ENCODE measurements around the gene TRIL. TPM values are rescaled to one million over a fixed set of nuclear protein-coding genes. Genes with fewer than 3 reads are reported as not detected.
A peak's percentile ranks its signal among the peaks of the same experiment; 100 is the strongest.

Gene TRIL
- total RNA-seq, 1 donor from 2014 or later = 4.0 TPM

- no peak overlapping the region for H3K4me3 Mint-ChIP-seq (ENCODE audit: unreplicated experiment)
- H3K27me3 Mint-ChIP-seq (ENCODE audit: unreplicated experiment) = peaks cover 6% of the 10 kb centered on the region
- no peak for DNase-seq (ENCODE audit: extremely low spot score, unreplicated experiment)
- H3K27ac Mint-ChIP-seq (ENCODE audit: unreplicated experiment) = no peak overlapping the region
- no peak for TF ChIP-seq CTCF (IDR thresholded peaks at IDR 0.05)
- H3K4me1 Mint-ChIP-seq (ENCODE audit: unreplicated experiment) = peaks cover 9% of the 10 kb centered on the region
- no peaks in the 10 kb centered on the region for H3K36me3 Mint-ChIP-seq (ENCODE audit: unreplicated experiment)
- H3K9me3 Mint-ChIP-seq (ENCODE audit: unreplicated experiment) = no peaks in the 10 kb centered on the region
Measured at GRCh38 chr7:28941633-28942032, 16.5 kb downstream of the TRIL start.

- Mint-ChIP-seq H3K36me3 (ENCODE audit: unreplicated experiment) (no peaks in the 10 kb centered on the region), H3K27me3 (ENCODE audit: unreplicated experiment) (peaks cover 6% of the 10 kb centered on the region), H3K27ac (ENCODE audit: unreplicated experiment) (no peak overlapping the region), H3K9me3 (ENCODE audit: unreplicated experiment) (no peaks in the 10 kb centered on the region), H3K4me1 (ENCODE audit: unreplicated experiment) (peaks cover 9% of the 10 kb centered on the region), H3K4me3 (ENCODE audit: unreplicated experiment) (no peak overlapping the region)
- TF ChIP-seq CTCF (IDR thresholded peaks at IDR 0.05) = no peak
- no peak for DNase-seq (ENCODE audit: extremely low spot score, unreplicated experiment)
Measured at GRCh38 chr7:28940741-28941384, 17.3 kb downstream of the TRIL start.

- H3K27me3 Mint-ChIP-seq (ENCODE audit: unreplicated experiment) = peaks cover 11% of the 10 kb centered on the region
- no peak overlapping the region for H3K4me3 Mint-ChIP-seq (ENCODE audit: unreplicated experiment)
- TF ChIP-seq CTCF (IDR thresholded peaks at IDR 0.05) = no peak
- DNase-seq (ENCODE audit: extremely low spot score, unreplicated experiment) = no peak
- no peaks in the 10 kb centered on the region for H3K9me3 Mint-ChIP-seq (ENCODE audit: unreplicated experiment)
- H3K27ac Mint-ChIP-seq (ENCODE audit: unreplicated experiment) = no peak overlapping the region
- H3K4me1 Mint-ChIP-seq (ENCODE audit: unreplicated experiment) = peaks cover 9% of the 10 kb centered on the region
- no peaks in the 10 kb centered on the region for H3K36me3 Mint-ChIP-seq (ENCODE audit: unreplicated experiment)
Measured at GRCh38 chr7:28939844-28940544, 18.1 kb downstream of the TRIL start.

- Mint-ChIP-seq H3K9me3 (ENCODE audit: unreplicated experiment) (no peaks in the 10 kb centered on the region), H3K36me3 (ENCODE audit: unreplicated experiment) (no peaks in the 10 kb centered on the region), H3K27me3 (ENCODE audit: unreplicated experiment) (peaks cover 15% of the 10 kb centered on the region), H3K4me3 (ENCODE audit: unreplicated experiment) (no peak overlapping the region), H3K4me1 (ENCODE audit: unreplicated experiment) (peaks cover 9% of the 10 kb centered on the region), H3K27ac (ENCODE audit: unreplicated experiment) (no peak overlapping the region)
- no peak for DNase-seq (ENCODE audit: extremely low spot score, unreplicated experiment)
- TF ChIP-seq CTCF (IDR thresholded peaks at IDR 0.05) = no peak
Measured at GRCh38 chr7:28939367-28939766, 18.8 kb downstream of the TRIL start.

- peaks cover 18% of the 10 kb centered on the region for H3K4me1 Mint-ChIP-seq (ENCODE audit: unreplicated experiment)
- H3K27ac Mint-ChIP-seq (ENCODE audit: unreplicated experiment) = peak overlapping the region; percentile 20
- no peaks in the 10 kb centered on the region for H3K36me3 Mint-ChIP-seq (ENCODE audit: unreplicated experiment)
- no peak for DNase-seq (ENCODE audit: extremely low spot score, unreplicated experiment)
- no peak for TF ChIP-seq CTCF (IDR thresholded peaks at IDR 0.05)
- no peaks in the 10 kb centered on the region for H3K9me3 Mint-ChIP-seq (ENCODE audit: unreplicated experiment)
- H3K4me3 Mint-ChIP-seq (ENCODE audit: unreplicated experiment) = no peak overlapping the region
- H3K27me3 Mint-ChIP-seq (ENCODE audit: unreplicated experiment) = peaks cover 14% of the 10 kb centered on the region
Measured at GRCh38 chr7:28937619-28938018, 20.5 kb downstream of the TRIL start.
